ENCODE data around the gene TERC. TPM values are rescaled to one million over a fixed set of nuclear protein-coding genes. Genes with fewer than 3 reads are reported as not detected.

TERC gene
- total RNA-seq, 1 donor from 2014 or later, result 2.5 TPM

DNA sequence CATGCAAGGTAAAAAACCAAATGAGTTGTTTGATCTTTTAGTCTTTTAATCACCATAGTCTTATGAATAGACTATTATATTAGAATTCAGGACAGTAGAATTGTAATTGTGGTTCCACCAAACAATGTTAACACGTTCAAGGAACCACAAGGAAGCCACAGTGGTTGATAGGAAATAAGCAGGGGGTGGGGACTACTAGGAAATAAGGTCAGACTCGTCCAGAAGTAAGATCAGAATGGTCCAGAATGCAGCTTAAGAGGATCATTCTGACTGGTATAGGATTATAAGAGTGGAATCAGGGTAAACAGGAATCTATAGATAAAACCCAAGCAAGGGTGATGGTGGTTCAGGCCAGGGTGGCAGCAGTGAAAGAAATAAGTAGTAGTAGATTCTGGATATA is 15.9 kb upstream of the TERC start:
- intact Hi-C loops (cut with micrococcal nuclease), result no loop called here

DNA sequence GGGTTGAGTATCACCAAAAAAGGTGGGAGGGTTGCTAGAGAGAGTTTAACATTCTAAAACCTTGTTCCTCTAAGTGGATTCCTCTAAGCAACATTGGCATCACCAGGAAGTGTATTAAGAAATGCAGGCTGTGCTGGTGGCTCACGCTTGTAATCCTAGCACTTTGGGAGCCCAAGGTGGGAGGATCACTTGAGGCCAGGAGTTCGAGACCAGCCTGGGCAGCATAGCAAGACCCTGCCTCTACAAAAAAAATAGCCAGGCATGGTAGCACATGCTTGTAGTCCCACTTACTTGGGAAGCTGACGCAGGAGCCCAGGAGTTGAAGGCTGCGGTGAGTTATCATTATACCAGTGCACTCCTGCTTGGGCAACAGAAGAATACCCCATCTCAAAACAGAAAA is 13.0 kb upstream of the TERC start:
- CTCF ChIA-PET, result no interaction called here
- Mint-ChIP-seq H3K4me1 (peaks cover 54% of the 10 kb centered on the region), H3K27ac (no peak overlapping the region), H3K36me3 (ENCODE audit: low read depth) (peaks cover 87% of the 10 kb centered on the region), H3K4me3 (no peak overlapping the region), H3K27me3 (no peaks in the 10 kb centered on the region), H3K9me3 (no peaks in the 10 kb centered on the region)
- no peak for ATAC-seq (ENCODE audit: low read depth)
- intact Hi-C loops (cut with micrococcal nuclease), result loop anchor here (2.0 kb wide), 1 partner anchor 13 kb away; no protein-coding TSS in a partner anchor
- POLR2A ChIA-PET, result no interaction called here
- DNase-seq, result no peak
- TF ChIP-seq, protein P1, sequence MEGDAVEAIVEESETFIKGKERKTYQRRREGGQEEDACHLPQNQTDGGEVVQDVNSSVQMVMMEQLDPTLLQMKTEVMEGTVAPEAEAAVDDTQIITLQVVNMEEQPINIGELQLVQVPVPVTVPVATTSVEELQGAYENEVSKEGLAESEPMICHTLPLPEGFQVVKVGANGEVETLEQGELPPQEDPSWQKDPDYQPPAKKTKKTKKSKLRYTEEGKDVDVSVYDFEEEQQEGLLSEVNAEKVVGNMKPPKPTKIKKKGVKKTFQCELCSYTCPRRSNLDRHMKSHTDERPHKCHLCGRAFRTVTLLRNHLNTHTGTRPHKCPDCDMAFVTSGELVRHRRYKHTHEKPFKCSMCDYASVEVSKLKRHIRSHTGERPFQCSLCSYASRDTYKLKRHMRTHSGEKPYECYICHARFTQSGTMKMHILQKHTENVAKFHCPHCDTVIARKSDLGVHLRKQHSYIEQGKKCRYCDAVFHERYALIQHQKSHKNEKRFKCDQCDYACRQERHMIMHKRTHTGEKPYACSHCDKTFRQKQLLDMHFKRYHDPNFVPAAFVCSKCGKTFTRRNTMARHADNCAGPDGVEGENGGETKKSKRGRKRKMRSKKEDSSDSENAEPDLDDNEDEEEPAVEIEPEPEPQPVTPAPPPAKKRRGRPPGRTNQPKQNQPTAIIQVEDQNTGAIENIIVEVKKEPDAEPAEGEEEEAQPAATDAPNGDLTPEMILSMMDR (IDR thresholded peaks at IDR 0.05), result no peak

More for the DNA sequence above, 15.9 kb upstream of the TERC start:
- no peak overlapping the region for H3K4me3 Mint-ChIP-seq
- H3K27me3 Mint-ChIP-seq, result no peaks in the 10 kb centered on the region
- ChIA-PET CTCF (no interaction called here), POLR2A (no interaction called here)
- H3K4me1 Mint-ChIP-seq, result peaks cover 29% of the 10 kb centered on the region
- ATAC-seq (ENCODE audit: low read depth) (no peak), DNase-seq (no peak)
- H3K27ac Mint-ChIP-seq, result no peak overlapping the region
- peaks cover 84% of the 10 kb centered on the region for H3K36me3 Mint-ChIP-seq (ENCODE audit: low read depth)
- H3K9me3 Mint-ChIP-seq, result no peaks in the 10 kb centered on the region
- TF ChIP-seq, protein P1 (IDR thresholded peaks at IDR 0.05), result no peak

DNA sequence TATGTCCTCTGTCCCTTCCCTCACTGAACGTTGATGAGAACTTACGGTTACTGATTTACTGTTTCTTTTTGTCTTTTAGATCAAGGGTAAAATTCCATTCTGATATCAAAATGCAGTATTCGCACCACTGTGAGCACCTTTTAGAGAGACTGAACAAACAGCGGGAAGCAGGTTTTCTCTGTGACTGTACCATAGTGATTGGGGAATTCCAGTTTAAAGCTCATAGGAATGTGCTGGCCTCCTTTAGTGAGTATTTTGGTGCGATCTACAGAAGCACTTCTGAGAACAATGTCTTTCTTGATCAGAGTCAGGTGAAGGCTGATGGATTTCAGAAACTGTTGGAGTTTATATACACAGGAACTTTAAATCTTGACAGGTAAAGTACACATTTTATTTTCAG is 9.3 kb upstream of the TERC start:
- Mint-ChIP-seq H3K36me3 (ENCODE audit: low read depth) (peaks cover 67% of the 10 kb centered on the region), H3K4me3 (peak overlapping the region; percentile 99)
- CTCF ChIA-PET, result interaction anchor here (3.1 kb wide), 1 partner anchor 11 kb away, joined by 17 read pairs; no protein-coding TSS in a partner anchor

DNA sequence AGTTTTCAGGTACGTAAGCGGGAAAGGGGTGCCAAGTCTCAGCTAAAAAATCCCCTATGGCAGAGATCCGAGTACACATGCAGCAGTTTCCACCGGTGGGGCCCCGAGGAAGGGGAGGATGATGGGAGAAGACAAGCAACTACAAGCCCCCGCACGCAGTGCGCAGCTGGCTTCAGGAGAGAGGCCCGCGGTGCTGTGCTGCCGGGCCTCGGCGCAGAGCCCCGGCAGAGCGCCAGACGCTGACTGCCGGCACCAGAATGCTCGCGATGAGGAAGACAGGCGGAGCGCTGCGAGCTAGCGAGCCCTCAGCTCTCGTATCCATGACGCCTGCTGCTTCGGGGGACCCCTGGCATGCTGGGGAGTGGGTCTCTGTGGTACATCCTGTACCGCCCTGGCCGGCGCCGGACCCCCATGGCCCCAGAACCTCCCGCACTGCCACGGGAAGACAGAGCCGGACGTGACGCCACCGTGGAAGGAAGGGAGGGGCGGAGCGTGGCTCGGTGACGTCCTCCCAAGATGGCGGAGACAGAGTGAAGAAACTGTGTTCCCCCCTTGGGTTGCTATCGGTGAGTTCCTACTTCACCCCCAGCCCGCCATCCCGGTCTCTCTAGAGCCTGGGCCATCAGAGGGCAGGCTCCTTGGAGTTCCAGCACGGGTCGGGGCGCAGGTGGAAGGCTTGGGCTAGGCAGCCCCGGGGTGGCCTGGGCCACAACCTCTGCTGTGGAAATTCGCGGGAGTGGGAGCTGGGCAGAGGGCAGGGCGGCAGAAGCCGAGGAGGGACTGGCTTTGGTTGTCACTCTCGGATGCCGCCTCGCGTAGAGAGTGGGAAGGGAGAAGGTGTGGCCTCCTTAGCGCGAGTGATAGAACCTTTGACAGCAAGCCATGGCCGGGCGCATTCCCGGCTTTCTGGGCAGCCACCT is 8.3 kb upstream of the TERC start, which contains the start of gene MYNN:
MYNN (plus strand) TSS at position 500 of the 920 bp plus-strand sequence. CDS start 900 bp downstream, outside the sequence.
- intact Hi-C loops (cut with micrococcal nuclease), result loop anchor here (1.0 to 2.0 kb wide), 9 partner anchors 8 to 1678 kb away; partner anchors contain the start of genes GOLIM4, PHC3, SEC62 and TERC
- Mint-ChIP-seq H3K9me3 (no peaks in the 10 kb centered on the region), H3K4me1 (peaks cover 50% of the 10 kb centered on the region), H3K27ac (peak within 1 kb of the TSS; percentile 99), H3K4me3 (peak within 1 kb of the TSS; percentile 99), H3K27me3 (no peaks in the 10 kb centered on the region), H3K36me3 (ENCODE audit: low read depth) (peaks cover 57% of the 10 kb centered on the region)
- DNase-seq (peak; percentile 91), ATAC-seq (ENCODE audit: low read depth) (peak; percentile 77)
- ChIA-PET POLR2A (interaction anchor here (0.6 to 3.7 kb wide), 29 partner anchors 9 to 1097 kb away, joined by 3 to 86 read pairs (median 7); partner anchors contain the start of genes LRRC34, LRRIQ4, PHC3 and RPL22L1), CTCF (interaction anchor here (0.7 to 3.1 kb wide), 6 partner anchors 10 to 90 kb away, joined by 3 to 17 read pairs (median 3); no protein-coding TSS in a partner anchor)
- TF ChIP-seq, protein P1 (IDR thresholded peaks at IDR 0.05), result no peak

More for the DNA sequence above, 9.3 kb upstream of the TERC start:
- no peaks in the 10 kb centered on the region for H3K27me3 Mint-ChIP-seq
- intact Hi-C loops (cut with micrococcal nuclease), result no loop called here
- TF ChIP-seq, protein P1 (IDR thresholded peaks at IDR 0.05), result no peak
- ATAC-seq (ENCODE audit: low read depth) (no peak), DNase-seq (no peak)
- peaks cover 54% of the 10 kb centered on the region for H3K4me1 Mint-ChIP-seq
- H3K27ac Mint-ChIP-seq, result peak overlapping the region; percentile 99
- POLR2A ChIA-PET, result interaction anchor here (0.9 to 3.7 kb wide), 9 partner anchors 11 to 583 kb away, joined by 3 to 86 read pairs (median 18); partner anchors contain the start of genes LRRC34, LRRIQ4, PHC3 and SEC62
- no peaks in the 10 kb centered on the region for H3K9me3 Mint-ChIP-seq

Data from activated B cell treated with CpG ODN at 0.5 μM for 24 hours (primary cell).